GM12873 (cell line): Measurements from ENCODE around the gene CDH8.

Experiments used
- TF ChIP-seq, protein P1 (sequence below): IDR thresholded peaks from 2 replicates; pipeline ENCODE4 v1.5.1; 2012; ENCODE audit warnings: low read depth, mild to moderate bottlenecking, moderate library complexity, low read length, control low read depth; ENCODE audit not compliant: insufficient read depth; ENCODE audit errors: missing control alignments

Gene CDH8

GRCh38 chr16:62033065-62033464 is 3.2 kb downstream of the CDH8 start:
- TF ChIP-seq, protein P1, sequence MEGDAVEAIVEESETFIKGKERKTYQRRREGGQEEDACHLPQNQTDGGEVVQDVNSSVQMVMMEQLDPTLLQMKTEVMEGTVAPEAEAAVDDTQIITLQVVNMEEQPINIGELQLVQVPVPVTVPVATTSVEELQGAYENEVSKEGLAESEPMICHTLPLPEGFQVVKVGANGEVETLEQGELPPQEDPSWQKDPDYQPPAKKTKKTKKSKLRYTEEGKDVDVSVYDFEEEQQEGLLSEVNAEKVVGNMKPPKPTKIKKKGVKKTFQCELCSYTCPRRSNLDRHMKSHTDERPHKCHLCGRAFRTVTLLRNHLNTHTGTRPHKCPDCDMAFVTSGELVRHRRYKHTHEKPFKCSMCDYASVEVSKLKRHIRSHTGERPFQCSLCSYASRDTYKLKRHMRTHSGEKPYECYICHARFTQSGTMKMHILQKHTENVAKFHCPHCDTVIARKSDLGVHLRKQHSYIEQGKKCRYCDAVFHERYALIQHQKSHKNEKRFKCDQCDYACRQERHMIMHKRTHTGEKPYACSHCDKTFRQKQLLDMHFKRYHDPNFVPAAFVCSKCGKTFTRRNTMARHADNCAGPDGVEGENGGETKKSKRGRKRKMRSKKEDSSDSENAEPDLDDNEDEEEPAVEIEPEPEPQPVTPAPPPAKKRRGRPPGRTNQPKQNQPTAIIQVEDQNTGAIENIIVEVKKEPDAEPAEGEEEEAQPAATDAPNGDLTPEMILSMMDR, result no peak

GRCh38 chr16:62029947-62030346 is 6.3 kb downstream of the CDH8 start:
- TF ChIP-seq, protein P1, result no peak

GRCh38 chr16:62022688-62023087 is 13.6 kb downstream of the CDH8 start:
- TF ChIP-seq, protein P1, result no peak

DNA sequence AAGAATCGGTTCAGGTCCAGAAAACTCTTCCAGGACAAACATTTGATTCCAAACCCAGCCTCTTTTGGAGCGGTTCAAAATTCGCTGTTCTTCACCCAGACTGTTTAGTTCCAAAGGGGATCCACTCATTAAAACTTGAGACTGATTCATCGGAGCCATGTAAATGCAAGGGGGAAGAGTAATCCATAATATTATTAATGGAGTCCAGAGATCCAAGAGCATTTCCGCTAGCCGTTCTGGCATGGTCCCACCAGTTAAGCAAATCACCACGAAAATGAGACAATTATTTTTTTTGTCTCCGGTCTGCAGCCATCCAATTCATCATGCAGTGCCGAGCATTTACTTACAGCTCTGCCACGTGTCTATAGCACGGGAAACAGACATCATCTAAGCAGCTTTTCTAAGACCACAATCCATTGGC is 15.1 kb downstream of the CDH8 start:
- TF ChIP-seq, protein P1, result no peak

GRCh38 chr16:62020681-62021080 is 15.6 kb downstream of the CDH8 start:
- TF ChIP-seq, protein P1, result no peak

- TF ChIP-seq, protein P1, result no peak
Observed at GRCh38 chr16:62019851-62020250, 16.4 kb downstream of the CDH8 start.

DNA sequence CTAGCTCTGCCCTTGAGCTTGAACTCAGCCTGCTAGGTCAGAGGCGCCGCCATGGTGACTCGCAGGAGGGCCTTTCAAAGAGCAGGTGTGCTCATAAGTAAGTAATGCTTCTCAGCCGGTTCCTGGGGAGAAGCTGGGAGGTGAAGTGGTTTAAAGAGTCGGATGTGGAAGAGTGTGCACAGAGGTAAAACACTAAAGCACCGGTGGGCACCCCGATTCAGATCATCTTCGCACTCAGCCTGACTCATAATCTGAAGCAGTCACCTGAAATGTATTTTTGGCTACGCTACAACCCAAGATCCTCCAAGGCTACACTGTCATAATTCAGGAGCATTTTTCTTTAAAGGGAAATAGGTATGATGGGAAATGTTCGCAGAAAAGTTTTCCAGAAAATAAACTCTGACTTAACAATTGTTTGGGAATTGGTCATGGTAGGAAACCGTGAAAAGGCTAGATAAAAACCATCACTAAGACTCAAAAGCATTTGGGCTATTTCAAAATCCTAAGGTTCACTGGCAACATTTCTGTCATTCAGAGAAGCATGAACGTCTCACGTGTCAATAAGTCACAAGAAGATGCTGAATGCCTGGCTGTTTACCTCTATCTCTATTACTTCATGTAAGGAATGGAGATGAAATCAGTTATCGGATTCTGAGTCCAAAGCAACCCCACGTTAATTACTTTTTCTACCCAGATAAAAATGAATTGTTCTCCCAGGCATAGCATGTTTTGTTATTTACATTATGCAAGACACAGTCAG is 17.8 kb downstream of the CDH8 start:
- TF ChIP-seq, protein P1, result no peak
